Chondrocyte (in vitro differentiated cells): Measurements from ENCODE around the gene CCR6. TPM values are rescaled to one million over a fixed set of nuclear protein-coding genes. Genes with fewer than 3 reads are reported as not detected.
"Not testable (repeated sequence)": the region's sequence is repeated elsewhere in the genome, so short reads cannot be mapped to it uniquely, and the experiment has no call there.

ENCODE experiments used
- DNase-seq: peaks from one replicate; pipeline ENCODE4 v3.0.0; 2021; ENCODE audit warnings: mixed read lengths, low spot score
- H3K27ac Mint-ChIP-seq: one replicate; pipeline ENCODE4 v1.8.0; 2021; ENCODE audit warnings: mild to moderate bottlenecking, moderate library complexity, mixed read lengths; ENCODE audit not compliant: unreplicated experiment
- H3K27me3 Mint-ChIP-seq: 2 replicates; pipeline ENCODE4 v1.8.0; 2021; ENCODE audit warnings: low read depth, mixed read lengths
- H3K36me3 Mint-ChIP-seq: 2 replicates; pipeline ENCODE4 v1.8.0; 2021; ENCODE audit warnings: low read depth, mixed read lengths
- H3K4me1 Mint-ChIP-seq: 2 replicates; pipeline ENCODE4 v1.8.0; 2021; ENCODE audit warnings: low read depth, mild to moderate bottlenecking, mixed read lengths
- H3K4me3 Mint-ChIP-seq: one replicate; pipeline ENCODE4 v1.8.0; 2021; ENCODE audit warnings: mild to moderate bottlenecking, moderate library complexity, mixed read lengths; ENCODE audit not compliant: unreplicated experiment
- H3K9me3 Mint-ChIP-seq: 2 replicates; pipeline ENCODE4 v1.8.0; 2021; ENCODE audit warnings: low read depth, mixed read lengths
- CTCF ChIP-seq: fragments of 200-600 bp; sonication (generic); IDR thresholded peaks from 2 replicates; pipeline ENCODE4 v1.5.0; 2021; ENCODE audit warnings: antibody characterized with exemption, mild to moderate bottlenecking, moderate library complexity
- total RNA-seq: library from RNA; stranded (reverse); gene quantifications from 3 replicates; pipeline ENCODE4 v1.2.1, GENCODE V29; 2021

CCR6 gene
- total RNA-seq, 1 donor from 2014 or later = not detected

DNA sequence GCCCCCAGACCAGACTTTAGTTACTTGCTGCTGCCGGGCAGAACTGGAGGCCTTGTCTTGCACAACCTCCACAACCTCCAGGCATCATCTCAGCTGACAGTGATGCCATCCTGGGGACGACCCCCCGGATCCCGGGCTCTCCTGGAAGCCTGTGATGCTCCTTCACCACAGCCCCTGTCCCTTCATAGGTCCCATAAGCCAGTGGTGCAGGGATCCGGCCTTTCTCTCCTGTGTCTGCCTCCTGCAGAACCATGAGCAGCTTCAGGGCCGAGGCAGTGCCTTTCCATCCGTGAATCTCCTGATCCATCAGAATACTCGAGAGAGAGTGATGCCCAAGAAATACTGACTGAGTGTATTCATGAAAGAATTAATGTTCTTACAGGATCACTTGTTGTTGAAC lies 57.2 kb downstream of the CCR6 start:
- H3K4me1 Mint-ChIP-seq, H3K9me3 Mint-ChIP-seq, H3K4me3 Mint-ChIP-seq, DNase-seq, H3K27ac Mint-ChIP-seq, H3K36me3 Mint-ChIP-seq: not testable (repeated sequence)
- H3K27me3 Mint-ChIP-seq = peaks cover 11% of the 10 kb centered on the region

DNA sequence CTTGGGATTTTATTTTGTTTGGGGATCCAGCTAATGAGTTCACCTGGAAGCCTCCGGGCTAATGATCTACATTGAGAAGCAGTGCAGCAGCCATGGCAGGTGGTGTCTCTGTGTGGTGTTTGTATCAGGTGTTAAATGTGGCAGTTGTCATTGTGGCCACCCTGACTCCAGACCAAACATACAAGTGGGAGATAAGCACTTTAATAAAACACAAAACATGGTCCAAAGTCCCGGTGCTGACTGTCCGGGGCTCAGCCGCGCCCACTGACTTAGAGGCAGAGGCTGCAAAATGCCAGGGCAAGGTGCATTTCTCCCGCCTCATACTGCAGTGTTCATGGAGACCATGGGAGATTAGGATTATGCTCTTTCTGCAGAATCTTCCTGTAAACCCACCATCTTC lies 58.5 kb downstream of the CCR6 start:
- not testable (repeated sequence) for H3K4me3 Mint-ChIP-seq, H3K36me3 Mint-ChIP-seq, H3K9me3 Mint-ChIP-seq, H3K4me1 Mint-ChIP-seq, DNase-seq, H3K27ac Mint-ChIP-seq
- H3K27me3 Mint-ChIP-seq = peaks cover 11% of the 10 kb centered on the region

- not testable (repeated sequence) for DNase-seq, H3K9me3 Mint-ChIP-seq, H3K4me1 Mint-ChIP-seq, H3K36me3 Mint-ChIP-seq, H3K27ac Mint-ChIP-seq, H3K27me3 Mint-ChIP-seq, H3K4me3 Mint-ChIP-seq
- peak; percentile 66 for TF ChIP-seq CTCF
Measured at GRCh38 chr6:167182913-167183314, 60.0 kb downstream of the CCR6 start.

- not testable (repeated sequence) for H3K4me3 Mint-ChIP-seq, DNase-seq, H3K36me3 Mint-ChIP-seq, H3K27ac Mint-ChIP-seq, H3K9me3 Mint-ChIP-seq, H3K27me3 Mint-ChIP-seq, H3K4me1 Mint-ChIP-seq
Measured at GRCh38 chr6:167185101-167185500, 62.2 kb downstream of the CCR6 start.

- H3K27ac Mint-ChIP-seq, H3K36me3 Mint-ChIP-seq, H3K27me3 Mint-ChIP-seq, H3K9me3 Mint-ChIP-seq, H3K4me1 Mint-ChIP-seq, DNase-seq, H3K4me3 Mint-ChIP-seq: not testable (repeated sequence)
Measured at GRCh38 chr6:167187275-167187674, 64.4 kb downstream of the CCR6 start.

Other genes starting within 250 kb of the CCR6 start
- gene RNASET2, start 166.5 kb upstream of the CCR6 start, total RNA-seq = 27.0 to 29.4 TPM (median 27.1 TPM) in 3 replicates
- gene CEP43, start 123.7 kb upstream of the CCR6 start, total RNA-seq = 11.7 to 15.4 TPM (median 11.7 TPM) in 3 replicates
- not detected in 3 replicates for gene GPR31, start 34.9 kb downstream of the CCR6 start, total RNA-seq
- gene UNC93A, start 168.2 kb downstream of the CCR6 start, total RNA-seq = not detected in 3 replicates
- gene TTLL2, start 202.0 kb downstream of the CCR6 start, total RNA-seq = not detected in 3 replicates